GM04503 (cell line): ENCODE results near the gene PAK3.

Experiments
- DNase-seq: peaks from one replicate; pipeline ENCODE4 v3.0.0-alpha.2; 2012; ENCODE audit warnings: low read depth

The PAK3 gene

GRCh38 chrX:111095974-111096895 lies at the start of gene PAK3:
Gene PAK3 (plus strand): TSS chrX:111096191. CDS start chrX:111123104, 26,913 bp downstream.
- DNase-seq: no peak

- no peak for DNase-seq
These were observed 48.4 kb upstream of the PAK3 start for GRCh38 chrX:111047575-111047974.

- DNase-seq: no peak
These were observed 43.5 kb upstream of the PAK3 start for GRCh38 chrX:111052478-111052877.

GRCh38 chrX:111071542-111072277 lies 24.3 kb upstream of the PAK3 start:
- no peak for DNase-seq

- DNase-seq: no peak
These were observed 12.9 kb upstream of the PAK3 start for GRCh38 chrX:111083081-111083480.

GRCh38 chrX:111086591-111087006 lies 9.4 kb upstream of the PAK3 start:
- no peak for DNase-seq

- DNase-seq: no peak
These were observed 7.4 kb upstream of the PAK3 start for GRCh38 chrX:111088628-111089027.

GRCh38 chrX:111090458-111090857 lies 5.5 kb upstream of the PAK3 start:
- no peak for DNase-seq

- no peak for DNase-seq
These were observed 2.9 kb downstream of the PAK3 start for GRCh38 chrX:111098874-111099273.

GRCh38 chrX:111100191-111100590 lies 4.2 kb downstream of the PAK3 start:
- DNase-seq: no peak

GRCh38 chrX:111101580-111101979 lies 5.6 kb downstream of the PAK3 start:
- DNase-seq: no peak

- no peak for DNase-seq
These were observed 6.6 kb downstream of the PAK3 start for GRCh38 chrX:111102636-111103035.

- DNase-seq: no peak
These were observed 7.3 kb downstream of the PAK3 start for GRCh38 chrX:111103246-111103645.

GRCh38 chrX:111110098-111110775 lies 14.2 kb downstream of the PAK3 start:
- DNase-seq: no peak

GRCh38 chrX:111114806-111115205 lies 18.8 kb downstream of the PAK3 start:
- no peak for DNase-seq

- no peak for DNase-seq
These were observed 20.7 kb downstream of the PAK3 start for GRCh38 chrX:111116666-111117065.

- DNase-seq: no peak
These were observed 23.4 kb downstream of the PAK3 start for GRCh38 chrX:111119341-111119740.

GRCh38 chrX:111123125-111123524 lies 27.1 kb downstream of the PAK3 start:
- no peak for DNase-seq

- no peak for DNase-seq
These were observed 27.7 kb downstream of the PAK3 start for GRCh38 chrX:111123606-111124179.

- DNase-seq: no peak
These were observed 28.4 kb downstream of the PAK3 start for GRCh38 chrX:111124418-111124817.

GRCh38 chrX:111127038-111127437 lies 31.0 kb downstream of the PAK3 start:
- no peak for DNase-seq

- DNase-seq: no peak
These were observed 33.9 kb downstream of the PAK3 start for GRCh38 chrX:111129921-111130320.
